NB4 (cell line): Measurements from ENCODE around the gene GABPA.

Source experiments
- POLR2A ChIP-seq: IDR thresholded peaks from 2 replicates; pipeline ENCODE4 v1.6.1; 2011; ENCODE audit warnings: mild to moderate bottlenecking; ENCODE audit not compliant: insufficient read length; ENCODE audit errors: extremely low read depth
- TF ChIP-seq, protein P1 (sequence below): IDR thresholded peaks from one replicate; pipeline ENCODE4 v1.5.1; 2012; ENCODE audit warnings: low read depth, low read length
- TF ChIP-seq, protein P2 (sequence below): IDR thresholded peaks from 2 replicates; pipeline ENCODE4 v1.6.1; 2011; ENCODE audit warnings: low read depth, low read length

DNA sequence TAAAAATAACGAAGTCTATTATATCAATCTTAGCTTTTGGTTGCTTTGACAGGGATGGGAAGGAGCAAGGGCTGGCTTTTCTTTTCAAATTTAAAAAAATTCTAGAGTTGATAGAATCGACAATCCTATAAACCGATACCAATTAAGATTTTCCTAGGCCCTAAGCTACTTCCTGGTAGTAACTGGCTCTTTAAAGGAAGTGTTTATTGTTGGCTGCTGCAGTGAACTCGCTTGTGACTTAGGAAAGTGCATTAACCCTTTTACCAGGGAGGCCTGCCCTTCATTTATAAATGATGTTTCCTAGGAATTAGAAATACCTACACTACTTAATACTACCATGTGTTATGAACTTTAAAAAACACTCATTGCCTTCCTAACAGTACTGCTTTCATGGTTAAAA, 33.2 kb upstream of the GABPA start:
- TF ChIP-seq, protein P1, sequence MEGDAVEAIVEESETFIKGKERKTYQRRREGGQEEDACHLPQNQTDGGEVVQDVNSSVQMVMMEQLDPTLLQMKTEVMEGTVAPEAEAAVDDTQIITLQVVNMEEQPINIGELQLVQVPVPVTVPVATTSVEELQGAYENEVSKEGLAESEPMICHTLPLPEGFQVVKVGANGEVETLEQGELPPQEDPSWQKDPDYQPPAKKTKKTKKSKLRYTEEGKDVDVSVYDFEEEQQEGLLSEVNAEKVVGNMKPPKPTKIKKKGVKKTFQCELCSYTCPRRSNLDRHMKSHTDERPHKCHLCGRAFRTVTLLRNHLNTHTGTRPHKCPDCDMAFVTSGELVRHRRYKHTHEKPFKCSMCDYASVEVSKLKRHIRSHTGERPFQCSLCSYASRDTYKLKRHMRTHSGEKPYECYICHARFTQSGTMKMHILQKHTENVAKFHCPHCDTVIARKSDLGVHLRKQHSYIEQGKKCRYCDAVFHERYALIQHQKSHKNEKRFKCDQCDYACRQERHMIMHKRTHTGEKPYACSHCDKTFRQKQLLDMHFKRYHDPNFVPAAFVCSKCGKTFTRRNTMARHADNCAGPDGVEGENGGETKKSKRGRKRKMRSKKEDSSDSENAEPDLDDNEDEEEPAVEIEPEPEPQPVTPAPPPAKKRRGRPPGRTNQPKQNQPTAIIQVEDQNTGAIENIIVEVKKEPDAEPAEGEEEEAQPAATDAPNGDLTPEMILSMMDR = no peak
- TF ChIP-seq POLR2A = no peak
- TF ChIP-seq, protein P2, sequence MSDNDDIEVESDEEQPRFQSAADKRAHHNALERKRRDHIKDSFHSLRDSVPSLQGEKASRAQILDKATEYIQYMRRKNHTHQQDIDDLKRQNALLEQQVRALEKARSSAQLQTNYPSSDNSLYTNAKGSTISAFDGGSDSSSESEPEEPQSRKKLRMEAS = no peak
